ENCODE results near the gene HNRNPA1. TPM values are rescaled to one million over a fixed set of nuclear protein-coding genes. Genes with fewer than 3 reads are reported as not detected.

Gene HNRNPA1
- total RNA-seq, 1 experiment from 2014 or later = 2,589 TPM

DNA sequence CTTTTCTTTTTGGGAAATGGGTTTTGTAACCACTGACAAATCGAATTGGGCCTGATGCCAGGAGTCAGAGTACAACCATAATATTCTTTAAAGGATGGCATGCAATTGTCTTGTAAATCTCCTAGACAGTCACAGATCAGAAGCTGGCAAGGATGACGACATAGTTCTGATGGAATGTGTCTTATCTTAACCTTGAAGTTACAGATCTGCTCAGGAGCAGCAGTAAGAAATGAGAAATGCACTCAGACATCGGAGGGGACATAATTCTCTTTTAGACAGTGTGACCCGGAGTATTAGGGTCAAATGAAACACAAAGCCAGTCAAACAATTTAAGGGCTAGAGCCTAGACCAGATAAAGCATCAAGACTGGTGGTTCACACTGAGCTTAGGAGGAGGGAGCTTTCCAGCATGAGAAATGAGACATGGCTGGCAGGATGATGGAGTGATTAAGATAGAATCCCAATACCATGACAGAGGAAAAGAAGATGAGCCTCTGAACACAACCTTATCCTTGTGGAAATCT lies 18.1 kb upstream of the HNRNPA1 start:
- CTCF ChIA-PET = interaction anchor here (0.6 to 2.0 kb wide), 9 partner anchors 8 to 117 kb away, joined by 3 to 15 read pairs (median 4); partner anchors contain the start of genes COPZ1 and NFE2
- H3K36me3 Mint-ChIP-seq = peaks cover 4% of the 10 kb centered on the region
- H3K27ac Mint-ChIP-seq = peak overlapping the region; percentile 94
- H3K4me3 Mint-ChIP-seq = no peak overlapping the region
- peaks cover 69% of the 10 kb centered on the region for H3K4me1 Mint-ChIP-seq
- H3K27me3 Mint-ChIP-seq (ENCODE audit: low read depth) = no peaks in the 10 kb centered on the region
- no peak for DNase-seq (ENCODE audit: low spot score)
- H3K9me3 Mint-ChIP-seq = no peaks in the 10 kb centered on the region
- no peak for ATAC-seq
- no peak for TF ChIP-seq ATF2 (CRISPR knock-in tag; IDR thresholded peaks at IDR 0.05; ENCODE audit: borderline replicate concordance, low read depth)
- POLR2A ChIA-PET = interaction anchor here (1.2 to 6.0 kb wide), 2 partner anchors 11 to 18 kb away, joined by 3 to 105 read pairs; partner anchors contain the start of genes CBX5 and HNRNPA1

DNA sequence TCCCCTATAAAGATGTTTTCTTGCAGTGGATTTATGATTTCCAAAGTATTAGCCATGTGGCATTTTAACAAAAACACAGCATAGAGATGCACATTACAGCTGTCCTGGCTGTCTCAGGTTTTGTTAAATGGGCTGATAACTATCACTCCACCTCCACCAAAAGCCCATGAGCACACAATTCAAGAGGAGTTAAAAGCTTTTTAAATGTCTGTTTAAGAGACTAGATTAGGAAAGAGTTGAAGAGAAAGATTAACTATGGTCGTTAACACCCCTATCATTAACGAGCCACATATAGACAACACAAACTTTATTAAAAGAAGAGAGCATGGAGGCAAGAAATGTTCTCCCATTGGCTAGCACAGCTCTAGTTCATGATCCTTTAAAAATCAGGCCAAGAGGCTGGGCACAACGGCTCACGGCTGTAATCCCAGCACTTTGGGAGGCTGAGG lies 15.1 kb upstream of the HNRNPA1 start:
- Mint-ChIP-seq H3K36me3 (0 out of 2 replicates have a peak, but pooled peaks cover 3% of the 10 kb centered on the region), H3K27ac (peak overlapping the region; percentile 88), H3K4me1 (peaks cover 43% of the 10 kb centered on the region), H3K27me3 (ENCODE audit: low read depth) (no peaks in the 10 kb centered on the region), H3K4me3 (no peak overlapping the region), H3K9me3 (no peaks in the 10 kb centered on the region)
- ATAC-seq (no peak), DNase-seq (ENCODE audit: low spot score) (no peak)
- ChIA-PET POLR2A (interaction anchor here (0.6 to 1.8 kb wide), 4 partner anchors 12 to 55 kb away, joined by 3 to 7 read pairs (median 3); partner anchors contain the start of genes CBX5 and HNRNPA1), CTCF (interaction anchor here (1.0 to 1.6 kb wide), 6 partner anchors 12 to 105 kb away, joined by 3 to 6 read pairs (median 4); partner anchors contain the start of gene COPZ1)
- TF ChIP-seq ATF1 (CRISPR knock-in tag; IDR thresholded peaks at IDR 0.05) (no peak), ZNF317 (CRISPR knock-in tag; IDR thresholded peaks at IDR 0.05; ENCODE audit: borderline replicate concordance, low read depth) (no peak), NFYB (CRISPR knock-in tag; conservative IDR thresholded peaks at IDR 0.05; ENCODE audit: low read depth) (no peak), IRF1 (CRISPR knock-in tag; IDR thresholded peaks at IDR 0.05) (no peak), NR3C1 (CRISPR knock-in tag; conservative IDR thresholded peaks at IDR 0.05; ENCODE audit: low read depth) (no peak), NR2C2 (CRISPR knock-in tag; IDR thresholded peaks at IDR 0.05) (no peak), ZNF512 (CRISPR knock-in tag; IDR thresholded peaks at IDR 0.05; ENCODE audit: borderline replicate concordance) (no peak), RELA (CRISPR knock-in tag; IDR thresholded peaks at IDR 0.05; ENCODE audit: borderline replicate concordance) (no peak), ZNF281 (CRISPR knock-in tag; IDR thresholded peaks at IDR 0.05) (no peak)
- TF ChIP-seq, protein P1, sequence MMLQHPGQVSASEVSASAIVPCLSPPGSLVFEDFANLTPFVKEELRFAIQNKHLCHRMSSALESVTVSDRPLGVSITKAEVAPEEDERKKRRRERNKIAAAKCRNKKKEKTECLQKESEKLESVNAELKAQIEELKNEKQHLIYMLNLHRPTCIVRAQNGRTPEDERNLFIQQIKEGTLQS (CRISPR knock-in tag; conservative IDR thresholded peaks at IDR 0.05) = no peak
- TF ChIP-seq, protein P2, sequence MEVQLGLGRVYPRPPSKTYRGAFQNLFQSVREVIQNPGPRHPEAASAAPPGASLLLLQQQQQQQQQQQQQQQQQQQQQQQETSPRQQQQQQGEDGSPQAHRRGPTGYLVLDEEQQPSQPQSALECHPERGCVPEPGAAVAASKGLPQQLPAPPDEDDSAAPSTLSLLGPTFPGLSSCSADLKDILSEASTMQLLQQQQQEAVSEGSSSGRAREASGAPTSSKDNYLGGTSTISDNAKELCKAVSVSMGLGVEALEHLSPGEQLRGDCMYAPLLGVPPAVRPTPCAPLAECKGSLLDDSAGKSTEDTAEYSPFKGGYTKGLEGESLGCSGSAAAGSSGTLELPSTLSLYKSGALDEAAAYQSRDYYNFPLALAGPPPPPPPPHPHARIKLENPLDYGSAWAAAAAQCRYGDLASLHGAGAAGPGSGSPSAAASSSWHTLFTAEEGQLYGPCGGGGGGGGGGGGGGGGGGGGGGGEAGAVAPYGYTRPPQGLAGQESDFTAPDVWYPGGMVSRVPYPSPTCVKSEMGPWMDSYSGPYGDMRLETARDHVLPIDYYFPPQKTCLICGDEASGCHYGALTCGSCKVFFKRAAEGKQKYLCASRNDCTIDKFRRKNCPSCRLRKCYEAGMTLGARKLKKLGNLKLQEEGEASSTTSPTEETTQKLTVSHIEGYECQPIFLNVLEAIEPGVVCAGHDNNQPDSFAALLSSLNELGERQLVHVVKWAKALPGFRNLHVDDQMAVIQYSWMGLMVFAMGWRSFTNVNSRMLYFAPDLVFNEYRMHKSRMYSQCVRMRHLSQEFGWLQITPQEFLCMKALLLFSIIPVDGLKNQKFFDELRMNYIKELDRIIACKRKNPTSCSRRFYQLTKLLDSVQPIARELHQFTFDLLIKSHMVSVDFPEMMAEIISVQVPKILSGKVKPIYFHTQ (CRISPR knock-in tag; IDR thresholded peaks at IDR 0.05) = no peak
- TF ChIP-seq, protein P3, sequence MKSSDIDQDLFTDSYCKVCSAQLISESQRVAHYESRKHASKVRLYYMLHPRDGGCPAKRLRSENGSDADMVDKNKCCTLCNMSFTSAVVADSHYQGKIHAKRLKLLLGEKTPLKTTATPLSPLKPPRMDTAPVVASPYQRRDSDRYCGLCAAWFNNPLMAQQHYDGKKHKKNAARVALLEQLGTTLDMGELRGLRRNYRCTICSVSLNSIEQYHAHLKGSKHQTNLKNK (CRISPR knock-in tag; IDR thresholded peaks at IDR 0.05) = no peak
- TF ChIP-seq, protein P4, sequence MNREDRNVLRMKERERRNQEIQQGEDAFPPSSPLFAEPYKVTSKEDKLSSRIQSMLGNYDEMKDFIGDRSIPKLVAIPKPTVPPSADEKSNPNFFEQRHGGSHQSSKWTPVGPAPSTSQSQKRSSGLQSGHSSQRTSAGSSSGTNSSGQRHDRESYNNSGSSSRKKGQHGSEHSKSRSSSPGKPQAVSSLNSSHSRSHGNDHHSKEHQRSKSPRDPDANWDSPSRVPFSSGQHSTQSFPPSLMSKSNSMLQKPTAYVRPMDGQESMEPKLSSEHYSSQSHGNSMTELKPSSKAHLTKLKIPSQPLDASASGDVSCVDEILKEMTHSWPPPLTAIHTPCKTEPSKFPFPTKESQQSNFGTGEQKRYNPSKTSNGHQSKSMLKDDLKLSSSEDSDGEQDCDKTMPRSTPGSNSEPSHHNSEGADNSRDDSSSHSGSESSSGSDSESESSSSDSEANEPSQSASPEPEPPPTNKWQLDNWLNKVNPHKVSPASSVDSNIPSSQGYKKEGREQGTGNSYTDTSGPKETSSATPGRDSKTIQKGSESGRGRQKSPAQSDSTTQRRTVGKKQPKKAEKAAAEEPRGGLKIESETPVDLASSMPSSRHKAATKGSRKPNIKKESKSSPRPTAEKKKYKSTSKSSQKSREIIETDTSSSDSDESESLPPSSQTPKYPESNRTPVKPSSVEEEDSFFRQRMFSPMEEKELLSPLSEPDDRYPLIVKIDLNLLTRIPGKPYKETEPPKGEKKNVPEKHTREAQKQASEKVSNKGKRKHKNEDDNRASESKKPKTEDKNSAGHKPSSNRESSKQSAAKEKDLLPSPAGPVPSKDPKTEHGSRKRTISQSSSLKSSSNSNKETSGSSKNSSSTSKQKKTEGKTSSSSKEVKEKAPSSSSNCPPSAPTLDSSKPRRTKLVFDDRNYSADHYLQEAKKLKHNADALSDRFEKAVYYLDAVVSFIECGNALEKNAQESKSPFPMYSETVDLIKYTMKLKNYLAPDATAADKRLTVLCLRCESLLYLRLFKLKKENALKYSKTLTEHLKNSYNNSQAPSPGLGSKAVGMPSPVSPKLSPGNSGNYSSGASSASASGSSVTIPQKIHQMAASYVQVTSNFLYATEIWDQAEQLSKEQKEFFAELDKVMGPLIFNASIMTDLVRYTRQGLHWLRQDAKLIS (CRISPR knock-in tag; IDR thresholded peaks at IDR 0.05; ENCODE audit: borderline replicate concordance) = no peak

All from WTC11 (cell line).